ENCODE data around the gene CDH23. TPM values are rescaled to one million over a fixed set of nuclear protein-coding genes. Genes with fewer than 3 reads are reported as not detected.

CDH23 gene
- polyA plus RNA-seq, 1 donor: 4.2 TPM

DNA sequence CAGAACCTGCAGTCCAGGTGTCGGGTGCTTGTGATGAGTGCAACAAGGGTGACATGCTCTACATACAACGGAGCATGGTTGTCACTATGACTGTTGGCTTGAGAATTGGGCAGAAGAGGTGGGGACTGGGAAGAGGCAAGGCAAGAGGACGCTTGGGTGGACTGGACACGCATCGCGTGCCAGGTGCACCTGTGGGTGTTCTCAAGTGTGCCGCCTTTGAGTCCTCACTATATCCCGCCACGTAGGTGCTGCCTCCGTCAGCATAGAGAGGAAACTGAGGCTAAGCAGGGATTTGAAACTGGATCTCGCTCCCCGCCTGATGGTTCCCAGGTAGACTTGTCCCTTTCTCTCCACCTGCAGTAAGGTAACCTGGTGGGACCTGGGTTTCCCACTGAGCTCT, 27.2 kb downstream of the CDH23 start:
- no peak for DNase-seq

GRCh38 chr10:71424496-71425194, 27.9 kb downstream of the CDH23 start:
- no peak for DNase-seq

DNA sequence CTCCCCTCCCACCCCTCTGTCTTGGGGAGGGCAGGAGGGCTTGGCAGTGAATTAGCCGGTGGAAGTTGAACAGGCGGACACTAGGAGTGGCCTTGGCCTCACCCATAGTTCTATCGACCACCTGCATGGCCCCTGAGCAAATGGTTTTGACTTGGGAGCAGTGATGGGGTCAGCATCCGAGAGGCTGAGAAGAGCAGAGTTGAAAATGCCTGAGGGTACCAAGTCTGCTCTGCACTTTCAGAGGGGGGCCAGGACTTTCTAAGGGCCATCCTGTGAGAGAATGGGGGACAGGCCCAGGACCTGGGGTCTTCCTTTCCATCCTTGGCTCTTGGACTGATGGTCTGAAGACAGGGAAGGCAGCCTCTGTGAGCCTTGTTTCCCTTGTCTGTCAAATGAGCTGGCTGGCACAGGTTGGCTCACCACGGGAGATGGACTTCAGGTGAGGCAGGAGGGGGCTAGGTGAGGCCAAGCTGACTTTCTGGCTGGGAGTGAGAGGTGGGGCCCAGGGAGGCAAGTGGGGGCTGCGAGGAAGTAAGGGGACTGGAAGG, 29.4 kb downstream of the CDH23 start:
- DNase-seq: no peak

- DNase-seq: no peak
Observed at GRCh38 chr10:71427246-71427645, 30.5 kb downstream of the CDH23 start.

DNA sequence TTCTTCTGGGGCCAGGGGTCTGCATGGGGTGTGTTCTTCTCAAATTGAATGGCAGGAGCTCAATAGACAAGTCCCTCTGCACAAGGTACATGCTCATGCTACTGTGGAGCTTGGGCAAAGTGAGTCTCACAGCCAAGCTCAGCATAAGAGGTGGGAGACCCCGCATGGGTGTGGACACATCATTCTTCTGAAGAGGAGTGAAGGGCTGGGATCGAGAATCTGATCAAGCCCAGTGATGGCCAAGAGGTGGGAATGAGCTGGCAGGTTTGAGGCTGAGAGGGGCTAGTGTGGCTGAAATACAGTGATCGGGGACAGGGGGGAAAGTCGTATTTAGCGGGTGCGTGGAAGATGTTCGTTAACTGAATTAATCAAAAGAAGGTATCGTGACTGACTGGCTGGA, 32.6 kb downstream of the CDH23 start:
- no peak for DNase-seq

GRCh38 chr10:71429929-71430328, 33.2 kb downstream of the CDH23 start:
- DNase-seq: no peak

GRCh38 chr10:71431239-71432100, 34.8 kb downstream of the CDH23 start:
- no peak for DNase-seq

DNA sequence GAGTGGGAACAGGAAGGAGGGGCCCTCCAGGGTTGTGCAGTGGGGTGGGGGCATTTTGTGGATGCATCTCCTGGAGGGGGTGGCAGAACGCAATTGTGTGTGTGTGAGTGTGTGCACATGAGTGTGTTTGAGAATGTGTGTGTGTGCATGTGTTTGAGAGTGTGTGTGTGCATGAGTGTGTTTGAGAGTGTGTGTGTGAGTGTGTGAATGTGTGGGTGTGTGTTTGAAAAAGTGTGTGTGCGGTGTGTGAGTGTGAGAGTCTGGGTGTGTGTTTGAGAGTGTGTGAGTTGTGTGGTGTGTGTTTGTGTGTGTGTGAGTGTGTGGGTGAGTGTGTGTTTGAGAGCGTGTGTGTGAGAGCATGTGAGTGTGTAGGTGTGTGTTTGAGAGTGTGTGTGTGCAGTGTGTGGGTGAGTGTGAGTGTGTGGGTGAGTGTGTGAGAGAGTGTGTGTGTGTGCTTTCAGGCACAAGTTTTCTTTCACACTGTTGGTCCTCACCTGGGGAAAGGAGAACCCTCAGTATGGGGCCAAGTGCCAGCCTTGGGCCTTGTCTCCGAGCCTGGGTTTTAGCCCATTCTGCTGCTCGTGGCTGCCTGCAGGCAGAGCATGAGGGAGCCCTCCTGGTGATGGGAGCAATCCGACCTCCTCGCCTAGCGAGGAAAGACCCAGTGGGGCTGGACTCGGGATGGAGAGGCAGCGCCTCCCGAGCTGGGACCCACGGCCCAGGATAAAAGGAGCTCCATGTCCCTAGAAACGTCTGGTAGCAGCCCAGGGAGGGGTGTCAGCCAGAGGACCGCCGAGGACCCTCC, 35.6 kb downstream of the CDH23 start:
- DNase-seq: no peak

GRCh38 chr10:71432956-71433767, 36.4 kb downstream of the CDH23 start:
- DNase-seq: peak; percentile 45

DNA sequence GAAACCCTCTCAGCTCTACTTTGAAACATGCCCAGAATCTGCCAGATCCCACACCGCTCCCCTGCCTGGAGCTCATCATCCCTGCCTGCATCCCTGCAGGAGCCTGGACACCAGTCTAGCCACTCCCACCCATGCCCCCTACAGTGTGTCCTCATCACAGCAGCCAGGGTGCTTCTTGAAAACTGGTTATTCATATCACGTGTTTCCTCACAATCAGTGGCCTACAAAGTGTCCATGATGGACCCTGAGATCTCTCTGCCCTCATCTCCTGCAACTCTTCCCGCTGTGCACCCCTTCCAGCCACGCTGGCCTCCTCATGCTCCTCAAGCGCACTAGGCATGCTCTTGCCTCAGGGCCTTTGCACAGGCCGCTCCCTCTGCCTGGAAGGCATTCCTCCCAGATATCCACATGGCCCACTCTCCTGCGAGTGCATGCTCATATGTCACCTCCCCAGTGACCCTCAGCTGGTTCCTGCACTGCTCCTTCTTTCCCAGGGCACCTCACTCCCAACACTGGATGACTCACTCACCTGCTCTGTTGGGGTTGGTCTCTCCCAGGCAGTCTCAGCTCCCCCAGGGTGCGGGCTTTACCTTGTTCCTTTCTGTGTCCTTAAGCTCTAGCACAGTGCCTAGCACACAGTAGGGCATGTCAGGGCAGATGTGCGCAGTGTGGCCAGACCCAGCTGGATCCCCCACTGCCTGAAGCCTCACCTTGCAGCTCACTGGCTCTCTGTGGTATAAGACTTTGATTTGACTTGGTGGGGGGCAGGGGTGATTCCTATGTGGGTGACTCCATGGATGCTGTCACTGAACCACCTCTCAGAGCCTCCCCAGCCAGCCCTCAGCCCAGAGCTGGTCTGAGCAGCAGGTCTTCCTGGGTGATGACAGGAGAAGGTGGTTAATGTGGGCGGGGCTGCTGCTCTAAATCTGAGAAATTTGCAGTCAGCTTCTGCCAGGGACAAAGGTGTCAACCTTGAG, 37.3 kb downstream of the CDH23 start:
- no peak for DNase-seq

DNA sequence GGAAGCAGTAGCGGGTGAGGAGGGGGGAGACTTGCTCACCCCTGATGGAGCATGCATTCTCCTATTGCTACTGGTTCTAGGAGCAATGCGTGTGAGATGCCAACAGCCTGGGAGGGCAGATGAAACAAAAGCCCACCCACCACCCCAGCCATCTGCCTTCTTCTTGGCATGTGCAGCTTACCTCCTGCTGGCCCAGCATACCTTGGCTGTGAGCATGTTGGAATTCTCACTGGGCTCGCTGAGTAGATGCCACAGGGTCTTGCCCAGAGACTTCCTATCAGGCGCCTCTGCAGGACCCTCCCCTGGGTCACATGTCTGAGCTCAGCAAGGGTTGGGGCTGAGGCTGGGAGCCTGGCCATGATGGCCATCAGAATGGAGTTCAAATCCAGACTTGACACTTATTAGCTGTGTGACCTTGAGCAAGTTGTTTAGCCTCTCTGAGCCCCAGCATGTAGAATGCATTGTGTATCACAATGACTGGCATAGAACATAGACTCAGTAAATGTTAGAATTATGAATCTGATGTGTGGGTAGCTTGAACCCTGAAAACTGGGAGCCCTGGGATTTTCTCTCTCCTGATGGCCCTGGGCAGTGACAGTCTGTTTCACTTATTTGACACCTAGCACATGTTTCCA, 38.2 kb downstream of the CDH23 start:
- DNase-seq: no peak

DNA sequence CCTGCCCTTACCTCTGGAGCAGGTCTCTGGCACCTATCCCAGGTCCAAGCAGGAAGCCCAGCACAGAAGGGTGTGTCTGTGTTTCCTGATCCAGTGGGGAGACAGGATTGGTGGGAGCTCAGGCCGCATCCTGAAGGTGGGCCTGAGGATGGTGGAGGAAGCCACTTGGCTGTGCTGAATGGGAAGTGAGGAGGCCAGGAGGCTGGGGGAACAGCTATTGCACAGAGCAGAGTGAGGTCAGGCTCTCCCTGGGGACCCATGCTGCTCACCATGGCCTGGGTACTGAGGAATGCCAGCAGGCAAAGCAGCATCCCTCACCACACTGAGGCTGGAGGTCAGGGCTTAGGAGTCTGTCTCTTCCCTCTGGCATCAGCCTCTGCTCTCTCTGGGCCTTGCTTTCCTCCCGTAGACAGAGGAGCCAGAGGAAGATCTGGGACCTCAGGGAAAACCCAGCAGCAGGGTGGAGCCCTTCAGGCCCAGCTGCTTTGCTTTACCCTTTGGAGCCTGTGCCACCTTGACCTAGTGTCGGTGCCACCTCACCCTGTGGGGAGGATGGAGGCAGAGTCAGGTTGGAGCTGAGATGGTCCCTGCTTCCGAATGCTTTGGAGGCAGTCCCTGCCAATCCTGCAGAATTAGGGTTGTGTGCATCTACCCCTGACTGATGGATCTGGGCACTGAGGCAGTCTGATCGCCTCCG, 39.0 kb downstream of the CDH23 start:
- no peak for DNase-seq

DNA sequence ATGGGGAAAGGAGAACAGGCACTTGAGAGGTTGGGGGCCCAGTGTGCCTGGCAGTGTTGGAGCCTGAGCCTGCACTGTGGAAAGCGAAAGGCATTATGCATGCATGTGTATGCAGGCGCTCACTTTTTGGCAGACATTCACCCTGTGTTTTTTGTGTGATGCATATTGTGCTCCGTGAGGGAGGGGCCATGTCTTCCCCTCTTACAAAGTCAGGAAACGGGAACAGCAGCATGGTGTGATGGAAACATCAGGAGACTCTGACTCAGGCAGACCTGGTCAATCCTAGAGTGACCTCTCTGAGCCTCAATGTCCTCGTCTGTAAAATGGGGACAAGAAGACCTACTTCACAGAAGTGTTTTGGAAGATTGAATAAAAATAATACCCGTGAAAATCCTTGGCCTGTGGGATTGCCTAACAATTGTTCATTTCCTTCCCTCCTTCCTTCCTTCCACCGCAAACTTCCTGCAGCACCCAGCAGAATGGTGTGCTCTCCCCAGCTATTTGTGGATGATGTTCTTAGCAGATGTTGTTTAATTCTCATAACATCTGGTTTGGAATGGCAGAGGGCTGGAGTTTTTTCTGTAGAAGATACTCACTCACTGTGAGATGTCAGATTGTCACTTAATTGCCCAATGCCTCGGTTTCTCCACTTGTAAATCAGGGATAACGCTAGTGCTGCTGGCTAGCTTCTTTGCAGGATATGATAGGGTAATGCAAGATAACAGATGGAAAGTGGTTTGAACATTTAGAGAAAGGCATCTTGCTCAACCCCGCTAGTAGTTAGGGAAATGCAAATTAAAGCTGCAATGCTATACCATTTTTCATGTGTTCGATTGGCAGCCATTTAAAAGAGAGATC, 39.8 kb downstream of the CDH23 start:
- DNase-seq: peak; percentile 42

GRCh38 chr10:71437537-71438092, 40.9 kb downstream of the CDH23 start:
- DNase-seq: no peak

DNA sequence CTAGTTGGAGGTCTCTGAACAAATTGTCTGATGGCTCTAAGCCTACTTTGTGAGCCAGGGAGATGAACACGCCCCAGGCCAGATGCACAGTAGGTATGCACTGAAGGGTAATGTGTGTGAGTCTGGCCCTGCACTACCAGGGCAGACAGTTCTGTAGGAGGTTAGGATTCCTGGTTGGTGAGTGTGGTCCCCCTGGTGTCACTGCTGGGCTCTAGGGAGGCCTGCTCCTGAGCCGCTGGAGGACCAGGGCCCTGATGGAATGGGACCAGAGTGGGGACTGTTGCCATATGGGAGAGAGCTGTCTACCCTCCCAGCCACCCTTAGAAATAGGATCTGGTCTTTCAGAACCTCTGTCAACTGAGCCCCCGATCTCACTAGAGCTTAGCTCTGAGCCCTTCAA, 42.0 kb downstream of the CDH23 start:
- no peak for DNase-seq

DNA sequence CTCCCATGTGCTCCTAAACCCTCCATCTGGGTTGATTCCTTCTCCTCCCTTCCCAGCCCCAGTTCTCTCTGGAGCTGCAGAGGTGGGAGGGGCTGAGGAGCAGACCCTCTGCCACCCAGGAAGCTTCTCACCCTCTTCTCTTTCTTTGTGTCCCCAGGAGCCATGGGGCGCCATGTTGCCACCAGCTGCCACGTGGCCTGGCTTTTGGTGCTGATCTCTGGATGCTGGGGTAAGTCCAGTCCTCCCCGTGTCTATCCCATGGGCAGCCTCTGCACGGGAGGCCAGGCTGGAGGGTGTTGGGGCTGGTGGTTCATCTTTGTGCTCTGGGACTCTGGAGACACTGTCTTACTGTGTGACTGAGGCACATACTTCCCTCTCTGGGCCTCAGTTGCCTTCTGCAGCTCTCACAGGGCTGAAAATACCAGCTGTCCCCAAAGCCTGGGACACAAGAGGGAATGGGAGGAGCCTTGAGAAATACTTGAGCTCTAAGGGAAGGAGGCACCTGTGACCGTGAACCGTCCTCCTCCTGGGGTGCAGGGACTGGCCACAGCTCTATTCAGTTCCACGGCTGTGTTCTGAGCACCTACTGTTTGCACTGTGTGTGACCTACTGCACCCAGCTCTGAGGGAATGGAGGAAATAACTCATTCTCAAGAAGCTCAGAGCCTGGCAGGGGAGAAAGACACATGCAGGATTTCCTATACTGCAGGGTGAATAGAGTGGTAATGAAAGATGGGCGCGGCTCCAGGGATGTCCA, 43.1 kb downstream of the CDH23 start:
- no peak for DNase-seq

DNA sequence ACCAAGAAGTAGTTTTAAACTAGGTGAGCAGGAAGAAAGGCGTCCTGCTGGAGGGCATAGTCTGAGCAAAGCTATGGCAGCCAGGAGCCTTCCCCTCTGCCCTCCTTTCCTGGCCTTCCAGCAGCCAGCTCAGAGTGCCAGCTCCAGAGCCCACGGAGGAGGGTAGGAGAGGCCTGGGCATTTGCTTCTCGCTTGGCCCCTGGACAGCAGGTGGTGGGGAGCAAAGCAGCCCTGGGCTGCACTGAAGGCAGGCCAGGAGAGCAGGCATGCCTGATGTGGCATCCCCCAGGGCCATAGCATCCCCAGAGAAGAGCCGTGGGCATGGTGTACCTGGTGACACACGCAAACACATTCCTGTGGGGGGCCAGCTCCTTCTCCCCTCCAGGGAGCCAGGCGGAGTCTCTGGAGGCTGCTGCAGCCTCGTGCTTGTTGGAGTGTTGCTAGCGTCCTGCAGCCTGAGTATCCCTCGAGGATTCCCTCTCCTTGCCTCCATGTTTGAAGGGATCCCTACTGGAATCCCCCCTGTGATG, 43.9 kb downstream of the CDH23 start:
- no peak for DNase-seq

All from hindlimb muscle (tissue), 1 donor.